Liver (tissue), 9 donors: ENCODE data around the gene RHBDF2. TPM values are rescaled to one million over a fixed set of nuclear protein-coding genes. Genes with fewer than 3 reads are reported as not detected.

Experiments used
- DNase-seq: peaks from one replicate; pipeline ENCODE4 v3.0.0-alpha.2; 2017; ENCODE audit warnings: low spot score
- H3K27ac ChIP-seq, 2 donors: one replicate each; pipeline ENCODE4 v1.7.0; 2013; ENCODE audit warnings: inconsistent platforms in 2 of 2, low read length in 2 of 2, control low read depth in 1 of 2, low read depth in 1 of 2, mild to moderate bottlenecking in 1 of 2
- H3K27me3 ChIP-seq, 4 donors: one replicate each; pipeline versions ENCODE4 v1.6.1 to v1.7.0; 2013; ENCODE audit warnings: low read length in 3 of 4, inconsistent platforms in 1 of 4, mild to moderate bottlenecking in 1 of 4, moderate library complexity in 1 of 4; ENCODE audit not compliant: control insufficient read depth in 4 of 4, insufficient read depth in 4 of 4
- H3K36me3 ChIP-seq, 4 donors: one replicate each; pipeline versions ENCODE4 v1.6.1 to v1.7.0; 2013; ENCODE audit warnings: low read length in 3 of 4, mild to moderate bottlenecking in 3 of 4, low read depth in 1 of 4, moderate library complexity in 1 of 4; ENCODE audit not compliant: control insufficient read depth in 4 of 4, insufficient read depth in 3 of 4
- H3K4me1 ChIP-seq, 4 donors: one replicate each; pipeline versions ENCODE4 v1.6.1 to v1.7.0; 2013; ENCODE audit warnings: low read length in 3 of 4, mild to moderate bottlenecking in 3 of 4, moderate library complexity in 1 of 4; ENCODE audit not compliant: control insufficient read depth in 4 of 4, insufficient read depth in 4 of 4
- H3K4me3 ChIP-seq, 3 donors: one replicate each; pipeline versions ENCODE4 v1.6.1 to v1.7.0; 2013; ENCODE audit warnings: low read length in 3 of 3, control low read depth in 1 of 3, low read depth in 1 of 3, mild to moderate bottlenecking in 1 of 3
- H3K9ac ChIP-seq, 2 donors: one replicate each; pipeline ENCODE4 v1.7.0; 2013; ENCODE audit warnings: low read length in 2 of 2, mild to moderate bottlenecking in 2 of 2, moderate library complexity in 2 of 2, control low read depth in 1 of 2, low read depth in 1 of 2
- H3K9me3 ChIP-seq, 4 donors: one replicate each; pipeline versions ENCODE4 v1.6.1 to v1.7.0; 2013; ENCODE audit warnings: low read length in 3 of 4; ENCODE audit not compliant: control insufficient read depth in 4 of 4
- CTCF ChIP-seq: fragments of 150-350 bp; IDR thresholded peaks from 2 replicates; pipeline ENCODE4 v1.5.1; 2017; ENCODE audit warnings: improper control_type of control experiment, low read depth, low read length; ENCODE audit not compliant: missing input control
- EGR1 ChIP-seq, 2 donors: IDR thresholded peaks; 2 replicates each; pipeline ENCODE4 v1.6.1; 2016 to 2018; ENCODE audit warnings: antibody characterized with exemption in 2 of 2, low read depth in 2 of 2
- FOXA1 ChIP-seq: IDR thresholded peaks from 2 replicates; pipeline ENCODE4 v1.6.1; 2016; ENCODE audit warnings: antibody characterized with exemption
- FOXA2 ChIP-seq: IDR thresholded peaks from 2 replicates; pipeline ENCODE4 v1.6.1; 2016; ENCODE audit warnings: antibody characterized with exemption
- GABPA ChIP-seq, 2 donors: IDR thresholded peaks in 1 of 2; conservative IDR thresholded peaks in 1 of 2; 2 replicates each; pipeline ENCODE4 v1.6.1; 2016; ENCODE audit warnings: antibody characterized with exemption in 2 of 2, mild to moderate bottlenecking in 1 of 2, moderate library complexity in 1 of 2
- HNF4A ChIP-seq, 2 donors: conservative IDR thresholded peaks; 2 replicates each; pipeline ENCODE4 v1.6.1; 2016; ENCODE audit warnings: antibody characterized with exemption in 2 of 2, mild to moderate bottlenecking in 2 of 2
- HNF4G ChIP-seq: IDR thresholded peaks from 2 replicates; pipeline ENCODE4 v1.6.1; 2016; ENCODE audit warnings: antibody characterized with exemption
- JUND ChIP-seq, 2 donors: IDR thresholded peaks; 2 replicates each; pipeline ENCODE4 v1.6.1; 2016; ENCODE audit warnings: antibody characterized with exemption in 2 of 2
- MAX ChIP-seq: IDR thresholded peaks from 2 replicates; pipeline ENCODE4 v1.6.1; 2016; ENCODE audit warnings: antibody characterized with exemption
- RAD21 ChIP-seq, 2 donors: IDR thresholded peaks; 2 replicates each; pipeline ENCODE4 v1.6.1; 2016; ENCODE audit warnings: antibody characterized with exemption in 2 of 2, mild to moderate bottlenecking in 2 of 2
- RXRA ChIP-seq, 2 donors: IDR thresholded peaks; 2 replicates each; pipeline ENCODE4 v1.6.1; 2017 to 2018; ENCODE audit warnings: antibody characterized with exemption in 2 of 2, mild to moderate bottlenecking in 1 of 2
- SP1 ChIP-seq: IDR thresholded peaks from 2 replicates; pipeline ENCODE4 v1.6.1; 2018; ENCODE audit warnings: antibody characterized with exemption, mild to moderate bottlenecking
- YY1 ChIP-seq: IDR thresholded peaks from 2 replicates; pipeline ENCODE4 v1.6.1; 2016; ENCODE audit warnings: antibody characterized with exemption, mild to moderate bottlenecking
- WGBS: extraction: QIAGEN DNeasy Blood & Tissue Kit; methylation state at CpG from one replicate; pipeline ENCODE4 v1.1.7; 2013; 5-methylcytosine and 5-hydroxymethylcytosine counted together
- polyA plus RNA-seq, 2 donors: library from polyadenylated mRNA; stranded (reverse) in 1 of 2; unstranded in 1 of 2; fragments of 200-250 nt in 1 of 2; fragments of >200 nt in 1 of 2; fragmentation: Nextera tagmentation in 1 of 2; extraction: Ambion mirVana in 1 of 2; gene quantifications; one replicate each; pipeline versions ENCODE4 v1.2.1 to v1.2.3, GENCODE V29; 2013 to 2015
- total RNA-seq, 2 donors: library from RNA; depleted of rRNA; stranded (reverse); fragments of >200 nt; gene quantifications; one replicate each; pipeline ENCODE4 v1.2.3, GENCODE V29; 2014
- TF ChIP-seq, protein P1 (sequence below): IDR thresholded peaks from 2 replicates; pipeline ENCODE4 v1.6.1; 2016; ENCODE audit warnings: antibody characterized with exemption
- TF ChIP-seq, protein P2 (sequence below): IDR thresholded peaks from 2 replicates; pipeline ENCODE4 v1.6.1; 2016; ENCODE audit warnings: antibody characterized with exemption
- TF ChIP-seq, protein P3 (sequence below): IDR thresholded peaks from 2 replicates; pipeline ENCODE4 v1.6.1; 2016; ENCODE audit warnings: antibody characterized with exemption, mild to moderate bottlenecking
- donor health status: healthy.
- donor health status: healthy.
- donor health status: healthy.
- donor health status: healthy.
- donor health status: healthy.

Gene RHBDF2
- total and polyA plus RNA-seq, 4 donors = 2.9 to 6.7 (median 4.6) TPM

DNA sequence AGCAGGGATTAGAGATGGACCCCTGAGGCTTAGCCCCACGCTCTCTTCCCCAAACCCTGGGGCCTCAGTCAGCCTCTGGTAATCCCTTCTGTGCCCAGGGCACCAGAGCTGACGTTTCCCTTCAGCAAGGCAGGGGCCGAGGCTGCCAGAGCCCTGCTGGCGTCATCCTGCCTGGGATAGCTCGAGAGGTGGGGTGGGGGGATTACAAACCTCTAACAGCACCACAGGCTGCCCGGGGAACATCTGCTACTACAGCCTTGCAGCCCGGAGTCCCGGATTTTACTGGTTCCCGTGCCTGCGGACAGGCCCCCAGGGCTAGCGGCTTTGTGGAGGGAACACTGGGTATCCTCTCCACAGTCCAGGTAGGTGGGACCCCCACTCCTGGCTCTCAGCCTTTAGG is 33.9 kb downstream of the RHBDF2 start, which contains the start of gene AANAT:
TSS of gene AANAT (plus strand) at position 238 of the 400 bp plus-strand sequence. CDS start 1,144 bp downstream, outside the sequence.
- TF ChIP-seq, protein P1, sequence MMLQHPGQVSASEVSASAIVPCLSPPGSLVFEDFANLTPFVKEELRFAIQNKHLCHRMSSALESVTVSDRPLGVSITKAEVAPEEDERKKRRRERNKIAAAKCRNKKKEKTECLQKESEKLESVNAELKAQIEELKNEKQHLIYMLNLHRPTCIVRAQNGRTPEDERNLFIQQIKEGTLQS = no peak
- TF ChIP-seq, protein P2, sequence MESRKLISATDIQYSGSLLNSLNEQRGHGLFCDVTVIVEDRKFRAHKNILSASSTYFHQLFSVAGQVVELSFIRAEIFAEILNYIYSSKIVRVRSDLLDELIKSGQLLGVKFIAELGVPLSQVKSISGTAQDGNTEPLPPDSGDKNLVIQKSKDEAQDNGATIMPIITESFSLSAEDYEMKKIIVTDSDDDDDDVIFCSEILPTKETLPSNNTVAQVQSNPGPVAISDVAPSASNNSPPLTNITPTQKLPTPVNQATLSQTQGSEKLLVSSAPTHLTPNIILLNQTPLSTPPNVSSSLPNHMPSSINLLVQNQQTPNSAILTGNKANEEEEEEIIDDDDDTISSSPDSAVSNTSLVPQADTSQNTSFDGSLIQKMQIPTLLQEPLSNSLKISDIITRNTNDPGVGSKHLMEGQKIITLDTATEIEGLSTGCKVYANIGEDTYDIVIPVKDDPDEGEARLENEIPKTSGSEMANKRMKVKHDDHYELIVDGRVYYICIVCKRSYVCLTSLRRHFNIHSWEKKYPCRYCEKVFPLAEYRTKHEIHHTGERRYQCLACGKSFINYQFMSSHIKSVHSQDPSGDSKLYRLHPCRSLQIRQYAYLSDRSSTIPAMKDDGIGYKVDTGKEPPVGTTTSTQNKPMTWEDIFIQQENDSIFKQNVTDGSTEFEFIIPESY = no peak
- TF ChIP-seq YY1 = no peak
- no peak for TF ChIP-seq HNF4A (conservative IDR thresholded peaks at IDR 0.05)
- no peak for TF ChIP-seq RXRA (IDR thresholded peaks at IDR 0.05)
- no peak for TF ChIP-seq RAD21 (IDR thresholded peaks at IDR 0.05)
- TF ChIP-seq, protein P3, sequence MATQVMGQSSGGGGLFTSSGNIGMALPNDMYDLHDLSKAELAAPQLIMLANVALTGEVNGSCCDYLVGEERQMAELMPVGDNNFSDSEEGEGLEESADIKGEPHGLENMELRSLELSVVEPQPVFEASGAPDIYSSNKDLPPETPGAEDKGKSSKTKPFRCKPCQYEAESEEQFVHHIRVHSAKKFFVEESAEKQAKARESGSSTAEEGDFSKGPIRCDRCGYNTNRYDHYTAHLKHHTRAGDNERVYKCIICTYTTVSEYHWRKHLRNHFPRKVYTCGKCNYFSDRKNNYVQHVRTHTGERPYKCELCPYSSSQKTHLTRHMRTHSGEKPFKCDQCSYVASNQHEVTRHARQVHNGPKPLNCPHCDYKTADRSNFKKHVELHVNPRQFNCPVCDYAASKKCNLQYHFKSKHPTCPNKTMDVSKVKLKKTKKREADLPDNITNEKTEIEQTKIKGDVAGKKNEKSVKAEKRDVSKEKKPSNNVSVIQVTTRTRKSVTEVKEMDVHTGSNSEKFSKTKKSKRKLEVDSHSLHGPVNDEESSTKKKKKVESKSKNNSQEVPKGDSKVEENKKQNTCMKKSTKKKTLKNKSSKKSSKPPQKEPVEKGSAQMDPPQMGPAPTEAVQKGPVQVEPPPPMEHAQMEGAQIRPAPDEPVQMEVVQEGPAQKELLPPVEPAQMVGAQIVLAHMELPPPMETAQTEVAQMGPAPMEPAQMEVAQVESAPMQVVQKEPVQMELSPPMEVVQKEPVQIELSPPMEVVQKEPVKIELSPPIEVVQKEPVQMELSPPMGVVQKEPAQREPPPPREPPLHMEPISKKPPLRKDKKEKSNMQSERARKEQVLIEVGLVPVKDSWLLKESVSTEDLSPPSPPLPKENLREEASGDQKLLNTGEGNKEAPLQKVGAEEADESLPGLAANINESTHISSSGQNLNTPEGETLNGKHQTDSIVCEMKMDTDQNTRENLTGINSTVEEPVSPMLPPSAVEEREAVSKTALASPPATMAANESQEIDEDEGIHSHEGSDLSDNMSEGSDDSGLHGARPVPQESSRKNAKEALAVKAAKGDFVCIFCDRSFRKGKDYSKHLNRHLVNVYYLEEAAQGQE = no peak
- TF ChIP-seq SP1 = no peak
- H3K36me3 ChIP-seq = peaks cover 0 to 13% (median 2%) of the 10 kb centered on the region in 4 donors
- peaks cover 0 to 4% (median 0%) of the 10 kb centered on the region in 4 donors for H3K4me1 ChIP-seq
- H3K9ac ChIP-seq = no peak within 1 kb of the TSS
- no peak within 1 kb of the TSS for H3K27ac ChIP-seq
- H3K9me3 ChIP-seq = no peaks in the 10 kb centered on the region
- H3K4me3 ChIP-seq = no peak within 1 kb of the TSS
- DNase-seq = no peak
- H3K27me3 ChIP-seq = no peaks in the 10 kb centered on the region
- 83% methylated on average over 11 of the region's 11 CpGs for WGBS

GRCh38 chr17:76466775-76467130 is 34.5 kb downstream of the RHBDF2 start:
- Histone ChIP-seq H3K4me3 (no peak overlapping the region), H3K9me3 (no peaks in the 10 kb centered on the region), H3K27ac (no peak overlapping the region), H3K9ac (no peak overlapping the region), H3K4me1 (peaks cover 0 to 4% (median 0%) of the 10 kb centered on the region in 4 donors), H3K27me3 (no peaks in the 10 kb centered on the region), H3K36me3 (peaks cover 0 to 7% (median under 1%) of the 10 kb centered on the region in 4 donors)
- 81% methylated on average over 6 of the region's 6 CpGs for WGBS
- DNase-seq = no peak
- TF ChIP-seq, protein P1 = no peak
- TF ChIP-seq FOXA1 (no peak), HNF4A (conservative IDR thresholded peaks at IDR 0.05) (no peak), CTCF (no peak), HNF4G (no peak), EGR1 (IDR thresholded peaks at IDR 0.05; ENCODE audit: low read depth in 2 of 2) (no peak), RAD21 (IDR thresholded peaks at IDR 0.05) (no peak), RXRA (IDR thresholded peaks at IDR 0.05) (no peak), JUND (IDR thresholded peaks at IDR 0.05) (no peak), FOXA2 (no peak), GABPA (IDR thresholded peaks at IDR 0.05 in 1 of 2, conservative IDR thresholded peaks at IDR 0.05 in 1 of 2) (no peak), MAX (no peak), SP1 (no peak), YY1 (no peak)
- TF ChIP-seq, protein P2 = no peak
- TF ChIP-seq, protein P3 = no peak
